HL-60 (cell line): ENCODE data around the gene GJA1.

ENCODE experiments used
- CTCF ChIP-seq: IDR thresholded peaks from one replicate; pipeline ENCODE4 v1.5.1; 2011; ENCODE audit warnings: low read length, control low read depth, inconsistent platforms; ENCODE audit not compliant: insufficient read depth
- GABPA ChIP-seq: IDR thresholded peaks from 2 replicates; pipeline ENCODE4 v1.6.1; 2012; ENCODE audit warnings: low read depth
- POLR2AphosphoS5 ChIP-seq: IDR thresholded peaks from 2 replicates; pipeline ENCODE4 v1.6.1; 2012; ENCODE audit warnings: low read depth
- SPI1 ChIP-seq: IDR thresholded peaks from 2 replicates; pipeline ENCODE4 v1.6.1; 2012; ENCODE audit warnings: low read depth, mild to moderate bottlenecking, borderline replicate concordance
- TF ChIP-seq, protein P1 (sequence below): IDR thresholded peaks from 2 replicates; pipeline ENCODE4 v1.6.1; 2012; ENCODE audit warnings: low read depth; ENCODE audit not compliant: insufficient replicate concordance

GRCh38 chr6:121442576-121442975 is 7.1 kb downstream of the GJA1 start:
- TF ChIP-seq SPI1 (no peak), GABPA (no peak), CTCF (no peak), POLR2AphosphoS5 (no peak)
- TF ChIP-seq, protein P1, sequence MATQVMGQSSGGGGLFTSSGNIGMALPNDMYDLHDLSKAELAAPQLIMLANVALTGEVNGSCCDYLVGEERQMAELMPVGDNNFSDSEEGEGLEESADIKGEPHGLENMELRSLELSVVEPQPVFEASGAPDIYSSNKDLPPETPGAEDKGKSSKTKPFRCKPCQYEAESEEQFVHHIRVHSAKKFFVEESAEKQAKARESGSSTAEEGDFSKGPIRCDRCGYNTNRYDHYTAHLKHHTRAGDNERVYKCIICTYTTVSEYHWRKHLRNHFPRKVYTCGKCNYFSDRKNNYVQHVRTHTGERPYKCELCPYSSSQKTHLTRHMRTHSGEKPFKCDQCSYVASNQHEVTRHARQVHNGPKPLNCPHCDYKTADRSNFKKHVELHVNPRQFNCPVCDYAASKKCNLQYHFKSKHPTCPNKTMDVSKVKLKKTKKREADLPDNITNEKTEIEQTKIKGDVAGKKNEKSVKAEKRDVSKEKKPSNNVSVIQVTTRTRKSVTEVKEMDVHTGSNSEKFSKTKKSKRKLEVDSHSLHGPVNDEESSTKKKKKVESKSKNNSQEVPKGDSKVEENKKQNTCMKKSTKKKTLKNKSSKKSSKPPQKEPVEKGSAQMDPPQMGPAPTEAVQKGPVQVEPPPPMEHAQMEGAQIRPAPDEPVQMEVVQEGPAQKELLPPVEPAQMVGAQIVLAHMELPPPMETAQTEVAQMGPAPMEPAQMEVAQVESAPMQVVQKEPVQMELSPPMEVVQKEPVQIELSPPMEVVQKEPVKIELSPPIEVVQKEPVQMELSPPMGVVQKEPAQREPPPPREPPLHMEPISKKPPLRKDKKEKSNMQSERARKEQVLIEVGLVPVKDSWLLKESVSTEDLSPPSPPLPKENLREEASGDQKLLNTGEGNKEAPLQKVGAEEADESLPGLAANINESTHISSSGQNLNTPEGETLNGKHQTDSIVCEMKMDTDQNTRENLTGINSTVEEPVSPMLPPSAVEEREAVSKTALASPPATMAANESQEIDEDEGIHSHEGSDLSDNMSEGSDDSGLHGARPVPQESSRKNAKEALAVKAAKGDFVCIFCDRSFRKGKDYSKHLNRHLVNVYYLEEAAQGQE, result no peak
